Kidney capillary endothelial cell (primary cell): ENCODE results near the gene DPEP2NB.
"Not testable (repeated sequence)": the region's sequence is repeated elsewhere in the genome, so short reads cannot be mapped to it uniquely, and the experiment has no call there.

ENCODE experiments used
- DNase-seq: peaks from one replicate; pipeline ENCODE4 v3.0.0-alpha.2; 2018; ENCODE audit warnings: low spot score

Gene DPEP2NB

GRCh38 chr16:68013440-68013839 is 2.3 kb downstream of the DPEP2NB start:
- peak; percentile 53 for DNase-seq

DNA sequence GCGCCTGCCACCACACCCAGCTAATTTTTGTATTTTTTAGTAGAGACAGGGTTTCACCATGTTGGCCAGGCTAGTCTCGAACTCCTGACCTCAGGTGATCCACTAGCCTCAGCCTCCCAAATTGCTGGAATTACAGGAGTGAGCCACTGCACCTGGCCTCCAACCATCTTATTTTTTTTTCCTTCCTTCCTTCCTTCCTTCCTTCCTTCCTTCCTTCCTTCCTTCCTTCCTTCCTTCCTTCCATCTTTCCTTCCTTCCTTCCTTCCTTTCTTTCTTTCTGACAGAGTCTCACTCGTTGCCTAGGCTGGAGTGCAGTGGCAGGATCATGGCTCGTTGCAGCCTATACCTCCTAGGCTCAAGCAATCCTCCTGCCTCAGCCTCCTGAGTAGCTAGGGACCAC is 5.8 kb downstream of the DPEP2NB start:
- DNase-seq, result not testable (repeated sequence)

GRCh38 chr16:68009157-68009735 is 6.5 kb downstream of the DPEP2NB start:
- DNase-seq, result no peak

- no peak for DNase-seq
Observed at GRCh38 chr16:68005786-68006286, 9.9 kb downstream of the DPEP2NB start.

- no peak for DNase-seq
Observed at GRCh38 chr16:68005211-68005610, 10.5 kb downstream of the DPEP2NB start.

- DNase-seq, result no peak
Observed at GRCh38 chr16:68003031-68003430, 12.7 kb downstream of the DPEP2NB start.

GRCh38 chr16:68000450-68000849 is 15.3 kb downstream of the DPEP2NB start:
- DNase-seq, result no peak

DNA sequence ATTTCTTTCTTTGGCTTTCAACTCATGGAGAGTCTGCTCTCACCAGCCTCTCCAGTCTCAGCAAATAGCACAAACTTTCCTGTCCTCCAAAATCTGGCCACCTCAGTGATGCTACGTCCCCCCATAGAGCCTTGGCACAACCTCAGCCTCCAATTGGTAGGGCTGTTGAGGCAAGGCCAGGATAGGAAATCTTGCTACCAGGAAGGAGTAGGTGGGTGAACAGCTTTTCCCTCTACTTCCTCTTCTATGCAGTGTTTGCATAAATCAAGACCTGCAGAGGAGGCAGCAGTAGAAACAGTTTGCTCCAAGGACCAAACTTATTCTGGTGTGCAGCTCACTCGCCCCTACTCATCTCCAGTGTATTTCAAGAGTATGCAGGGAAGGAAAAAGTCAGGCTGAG is 15.7 kb downstream of the DPEP2NB start:
- DNase-seq, result no peak

GRCh38 chr16:67998779-67999688 is 16.7 kb downstream of the DPEP2NB start, which contains the start of gene DPEP2:
DPEP2 (minus strand) TSS chr16:67999484; CDS start chr16:67993212, 6,272 bp downstream.
- DNase-seq, result not testable (repeated sequence)

DNA sequence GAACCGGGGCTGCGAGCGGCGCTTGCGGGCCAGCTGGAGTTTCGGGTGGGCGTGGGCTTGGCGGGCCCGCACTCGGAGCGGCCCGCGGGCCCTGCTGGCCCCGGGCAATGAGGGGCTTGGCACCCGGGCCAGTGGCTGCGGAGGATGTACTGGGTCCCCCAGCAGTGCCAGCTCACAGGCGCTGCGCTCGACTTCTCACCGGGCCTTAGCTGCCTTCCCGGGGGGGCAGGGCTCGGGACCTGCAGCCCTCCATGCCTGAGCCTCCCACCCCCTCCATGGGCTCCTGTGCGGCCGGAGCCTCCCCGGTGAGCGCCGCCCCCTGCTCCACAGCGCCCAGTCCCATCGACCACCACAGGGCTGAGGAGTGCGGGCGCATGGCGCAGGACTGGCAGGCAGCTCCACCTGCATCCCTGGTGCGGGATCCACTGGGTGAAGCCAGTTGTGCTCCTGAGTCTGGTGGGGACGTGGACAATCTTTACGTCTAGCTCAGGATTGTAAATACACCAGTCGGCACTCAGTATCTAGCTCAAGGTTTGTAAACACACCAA is 17.4 kb downstream of the DPEP2NB start:
- not testable (repeated sequence) for DNase-seq

DNA sequence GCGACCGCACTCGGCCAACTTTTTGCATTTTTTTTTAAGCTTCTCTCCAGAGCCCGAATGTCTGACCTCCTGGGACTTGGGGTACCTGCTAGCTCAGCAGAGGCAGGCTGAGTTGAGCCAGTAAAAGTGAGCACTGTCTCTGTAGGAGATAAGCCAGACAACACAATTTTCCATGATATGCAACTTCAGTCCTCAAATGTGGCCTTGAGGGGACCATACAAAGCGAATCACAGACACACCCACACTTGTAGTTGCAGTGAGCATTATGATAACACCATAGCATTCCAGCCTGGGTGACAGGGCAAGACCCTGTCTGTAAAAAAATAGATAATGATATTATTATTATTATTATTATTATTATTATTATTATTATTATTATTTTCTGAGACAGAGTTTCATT is 19.0 kb downstream of the DPEP2NB start:
- no peak for DNase-seq

DNA sequence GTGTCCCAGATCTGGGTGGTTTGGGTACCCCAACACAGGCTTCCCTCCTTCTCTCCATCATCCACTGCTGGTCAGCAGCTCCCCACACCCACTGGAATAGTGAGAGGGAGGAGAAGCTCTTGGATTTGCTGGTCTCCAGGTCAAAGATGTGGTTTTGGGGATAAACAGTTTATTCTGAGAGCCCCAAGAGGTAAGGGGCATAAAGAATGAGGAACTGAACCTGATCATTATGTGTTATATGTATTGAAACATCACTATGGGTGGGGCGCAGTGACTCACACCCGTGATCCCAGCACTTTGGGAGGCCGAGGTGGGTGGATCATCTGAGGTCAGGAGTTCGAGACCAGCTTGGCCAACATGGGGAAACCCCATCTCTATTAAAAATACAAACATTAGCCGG is 20.3 kb downstream of the DPEP2NB start:
- no peak for DNase-seq

DNA sequence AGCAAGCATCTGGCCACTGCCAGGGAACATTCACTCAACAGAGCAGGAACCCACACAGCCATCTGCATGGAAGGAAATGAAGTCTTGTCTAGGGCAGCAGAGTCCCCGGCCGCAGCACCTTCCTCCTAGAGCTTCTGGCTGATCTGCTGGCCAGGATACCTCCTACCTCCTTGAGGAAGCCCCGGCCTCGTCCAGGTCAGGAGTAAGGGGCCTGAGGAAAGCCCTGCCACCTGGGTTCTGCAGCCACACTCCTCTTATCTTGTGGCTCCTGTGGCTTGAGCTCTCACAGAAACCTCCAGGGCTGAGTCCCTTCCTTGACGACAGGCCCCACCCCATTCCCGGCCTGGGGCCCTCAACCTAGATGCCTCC is 21.7 kb downstream of the DPEP2NB start:
- not testable (repeated sequence) for DNase-seq

DNA sequence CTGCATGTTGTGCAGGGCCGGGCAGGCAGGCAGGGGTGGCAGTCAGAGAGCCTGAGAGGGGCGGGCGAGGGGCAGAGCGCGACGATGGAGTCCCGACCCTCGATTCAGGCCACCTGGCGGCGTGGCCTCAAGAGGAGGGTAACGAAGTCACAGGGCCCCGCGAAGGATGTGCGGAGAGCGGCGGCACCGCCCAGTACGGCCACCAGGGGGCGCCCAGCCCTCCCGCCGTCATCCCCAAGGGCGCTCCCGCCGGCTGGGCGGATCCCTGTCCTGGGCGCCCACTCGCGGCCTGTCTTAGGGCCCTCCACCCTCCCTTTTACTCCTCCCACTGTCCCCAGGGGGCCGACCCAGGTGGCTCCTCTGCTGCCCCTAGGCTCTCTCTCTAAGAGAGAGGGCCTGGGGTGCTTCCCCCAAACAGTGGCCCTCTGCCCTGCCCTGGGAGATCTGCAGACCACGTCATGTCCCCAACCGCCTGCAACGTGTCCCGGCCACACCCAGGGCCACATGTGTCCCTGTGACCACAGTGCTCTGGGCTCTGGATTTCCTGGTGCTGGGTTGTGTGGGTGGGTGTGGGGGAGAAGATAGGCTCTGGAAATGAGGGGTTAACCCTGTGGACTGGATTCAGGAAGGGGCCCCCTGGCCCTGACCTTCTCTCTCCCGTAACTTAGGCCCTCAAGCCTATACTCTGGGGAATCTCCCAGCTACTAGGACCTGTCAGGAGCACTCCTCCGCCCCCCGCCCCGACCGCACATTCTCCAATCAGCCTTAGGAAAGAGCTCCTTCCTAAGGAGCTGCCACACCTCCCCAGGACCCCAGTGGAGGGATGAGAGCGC is 22.3 kb downstream of the DPEP2NB start:
- peak; percentile 74 for DNase-seq

DNA sequence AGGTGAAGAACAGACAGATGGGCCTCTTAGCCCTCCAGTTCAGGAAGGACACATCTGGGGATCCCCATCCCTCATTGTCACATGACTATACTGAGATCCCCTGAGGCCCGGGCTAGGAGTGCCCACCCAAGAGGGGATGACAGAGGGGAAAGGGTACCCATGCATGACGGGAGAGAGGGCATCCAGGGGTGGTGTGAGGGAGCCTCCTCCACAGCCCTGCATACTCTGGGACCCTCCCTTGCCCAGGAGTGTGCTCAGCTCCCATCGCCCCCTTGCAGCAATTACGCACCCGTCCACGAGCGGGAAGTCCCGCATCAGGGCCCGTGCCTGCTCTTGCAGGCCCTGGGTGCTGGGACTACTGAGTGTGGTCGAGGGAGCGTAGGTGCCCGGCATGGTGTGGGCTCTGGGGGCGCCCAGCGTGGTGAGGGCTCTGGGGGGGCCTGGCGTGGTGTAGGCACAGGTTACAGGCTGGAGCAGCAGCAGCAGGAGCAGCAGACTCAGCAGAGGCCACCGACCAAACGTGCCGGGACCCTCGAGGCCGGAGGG is 23.0 kb downstream of the DPEP2NB start:
- DNase-seq, result no peak

- no peak for DNase-seq
Observed at GRCh38 chr16:67990018-67990386, 25.7 kb downstream of the DPEP2NB start.

DNA sequence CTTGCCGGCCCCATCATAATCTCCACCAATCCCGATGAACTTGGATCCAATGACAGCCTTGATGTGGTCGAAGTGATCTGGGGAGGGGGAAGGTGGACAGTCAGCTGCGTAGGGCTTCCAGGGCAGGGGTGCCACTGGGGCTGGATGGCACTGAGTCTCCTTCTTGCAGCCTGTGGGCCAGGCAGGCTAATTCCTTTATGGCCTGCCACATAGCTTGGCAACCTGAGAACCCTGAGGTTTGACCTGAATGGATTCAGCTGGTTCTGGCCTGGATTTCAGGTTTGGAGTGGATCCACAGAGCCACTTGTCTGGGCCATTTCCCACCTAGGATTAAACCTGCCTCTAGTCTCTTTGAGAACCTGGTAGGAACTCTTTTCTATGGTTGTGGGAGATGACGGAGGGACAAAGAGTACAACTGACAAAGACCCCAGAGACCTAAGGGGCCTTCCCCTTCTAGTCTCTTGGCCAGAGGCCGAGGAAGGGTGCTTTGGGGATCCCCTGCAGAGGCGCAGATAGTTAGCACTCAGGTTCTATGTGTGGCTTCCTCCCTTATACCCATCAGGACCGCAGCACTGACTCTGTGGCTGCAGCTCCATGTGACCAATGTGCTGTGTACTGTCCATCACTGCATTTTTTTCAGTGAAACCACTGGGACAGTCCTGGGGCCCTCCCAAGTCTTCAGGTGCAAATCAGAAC is 26.2 kb downstream of the DPEP2NB start:
- DNase-seq, result no peak

- no peak for DNase-seq
Observed at GRCh38 chr16:67988675-67989074, 27.0 kb downstream of the DPEP2NB start.

DNA sequence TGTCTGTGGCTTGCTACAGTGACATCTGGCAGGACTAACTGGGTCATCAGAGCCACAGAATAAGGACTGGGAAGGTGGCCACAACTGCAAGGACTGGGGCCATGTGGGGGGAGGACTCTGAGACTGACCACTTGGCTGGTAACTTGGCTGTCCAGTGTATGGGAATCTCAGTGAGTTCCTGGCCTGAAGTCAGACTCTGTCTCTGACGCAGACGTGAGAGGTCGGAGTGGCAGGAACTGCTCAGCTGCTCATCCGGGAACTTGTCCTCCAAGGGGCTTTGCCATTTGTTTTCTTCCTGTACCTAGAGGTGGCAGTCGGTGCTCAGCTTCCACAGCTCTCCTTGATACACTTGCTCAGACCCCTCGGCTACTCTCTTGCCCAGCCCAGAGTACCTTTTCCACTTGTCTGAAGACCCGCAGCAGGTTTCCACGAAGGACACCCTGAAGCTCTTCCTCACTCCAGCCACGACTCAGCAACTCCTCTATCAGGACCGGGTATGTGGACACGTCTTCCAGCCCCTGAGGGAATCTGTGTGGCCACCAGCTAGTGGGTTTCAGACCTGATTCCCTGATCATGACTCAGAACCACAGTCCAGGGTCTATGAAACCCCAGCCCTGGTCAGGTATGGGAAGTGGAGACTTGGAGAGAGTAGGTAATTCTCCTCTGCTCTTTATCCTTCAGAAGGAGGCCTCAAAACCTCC is 28.1 kb downstream of the DPEP2NB start:
- DNase-seq, result peak; percentile 47

- no peak for DNase-seq
Observed at GRCh38 chr16:67986949-67987348, 28.8 kb downstream of the DPEP2NB start.
